Type B pancreatic cell (in vitro differentiated cells): ENCODE measurements around the gene NELL1. TPM values are rescaled to one million over a fixed set of nuclear protein-coding genes. Genes with fewer than 3 reads are reported as not detected.

Source experiments
- DNase-seq: peaks from one replicate; pipeline ENCODE4 v3.0.0; 2021; ENCODE audit warnings: mixed read lengths; ENCODE audit not compliant: unreplicated experiment; ENCODE audit errors: extremely low spot score
- H3K27ac Mint-ChIP-seq: 2 replicates; pipeline ENCODE4 v1.8.0; 2021; ENCODE audit warnings: mild to moderate bottlenecking, mixed read lengths
- H3K27me3 Mint-ChIP-seq: 2 replicates; pipeline ENCODE4 v1.8.0; 2021; ENCODE audit warnings: mixed read lengths
- H3K36me3 Mint-ChIP-seq: 2 replicates; pipeline ENCODE4 v1.8.0; 2021; ENCODE audit warnings: mixed read lengths
- H3K4me1 Mint-ChIP-seq: one replicate; pipeline ENCODE4 v1.8.0; 2021; ENCODE audit warnings: mixed read lengths; ENCODE audit not compliant: unreplicated experiment
- H3K4me3 Mint-ChIP-seq: 2 replicates; pipeline ENCODE4 v1.8.0; 2021; ENCODE audit warnings: mild to moderate bottlenecking, mixed read lengths
- H3K9me3 Mint-ChIP-seq: 2 replicates; pipeline ENCODE4 v1.8.0; 2021; ENCODE audit warnings: mixed read lengths
- CTCF ChIP-seq: fragments of 200-600 bp; sonication (generic); conservative IDR thresholded peaks from 2 replicates; pipeline ENCODE4 v1.5.0; 2021; ENCODE audit warnings: antibody characterized with exemption, mild to moderate bottlenecking
- total RNA-seq: library from RNA; stranded (reverse); gene quantifications from 2 replicates; pipeline ENCODE4 v1.2.1, GENCODE V29; 2021; ENCODE audit warnings: low replicate concordance

The NELL1 gene
- total RNA-seq, 1 donor from 2014 or later = 16.9 TPM

DNA sequence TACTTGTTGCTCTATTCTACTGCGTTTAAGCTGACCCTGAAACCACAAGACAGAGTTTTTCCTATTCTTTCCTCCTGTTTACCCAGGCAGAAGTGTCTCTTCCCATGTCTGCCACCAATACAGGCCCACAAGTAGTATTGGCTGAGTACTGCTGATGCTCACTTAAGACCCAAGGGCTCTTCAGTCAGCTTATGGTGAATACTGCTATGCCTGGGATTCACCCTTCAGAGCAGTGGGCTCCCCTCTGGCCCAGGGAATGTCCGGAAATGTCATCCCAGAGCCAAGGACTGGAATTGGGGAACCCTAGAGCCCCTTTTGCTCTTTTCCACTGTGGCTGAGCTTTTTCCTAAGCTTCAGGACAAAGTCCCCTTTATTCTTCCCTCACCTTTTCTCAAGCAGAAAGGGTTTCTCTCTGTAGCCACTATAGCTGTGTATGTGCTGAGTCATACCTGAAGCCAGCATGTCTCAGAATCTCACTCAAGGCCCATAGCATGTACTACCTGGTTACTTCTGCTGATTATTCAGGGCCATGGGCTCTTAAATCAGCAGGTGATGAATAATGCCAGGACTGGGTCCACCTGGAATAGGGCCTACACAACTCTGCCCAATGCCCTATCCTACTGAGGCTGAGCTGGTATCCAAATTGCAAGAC is 777.7 kb downstream of the NELL1 start:
- DNase-seq = no peak
- H3K9me3 Mint-ChIP-seq = no peaks in the 10 kb centered on the region
- H3K4me3 Mint-ChIP-seq = no peak overlapping the region
- TF ChIP-seq CTCF = no peak
- no peaks in the 10 kb centered on the region for H3K4me1 Mint-ChIP-seq
- H3K27ac Mint-ChIP-seq = no peak overlapping the region
- H3K27me3 Mint-ChIP-seq = no peaks in the 10 kb centered on the region
- H3K36me3 Mint-ChIP-seq = no peaks in the 10 kb centered on the region

GRCh38 chr11:21447871-21448270 is 778.5 kb downstream of the NELL1 start:
- no peak for DNase-seq
- TF ChIP-seq CTCF = no peak
- Mint-ChIP-seq H3K4me3 (no peak overlapping the region), H3K4me1 (no peaks in the 10 kb centered on the region), H3K36me3 (no peaks in the 10 kb centered on the region), H3K27me3 (no peaks in the 10 kb centered on the region), H3K9me3 (no peaks in the 10 kb centered on the region), H3K27ac (no peak overlapping the region)

- Mint-ChIP-seq H3K27me3 (no peaks in the 10 kb centered on the region), H3K9me3 (no peaks in the 10 kb centered on the region), H3K27ac (no peak overlapping the region), H3K4me3 (no peak overlapping the region), H3K36me3 (no peaks in the 10 kb centered on the region), H3K4me1 (no peaks in the 10 kb centered on the region)
- no peak for DNase-seq
- TF ChIP-seq CTCF = no peak
These were observed 786.8 kb downstream of the NELL1 start for GRCh38 chr11:21456186-21456585.

DNA sequence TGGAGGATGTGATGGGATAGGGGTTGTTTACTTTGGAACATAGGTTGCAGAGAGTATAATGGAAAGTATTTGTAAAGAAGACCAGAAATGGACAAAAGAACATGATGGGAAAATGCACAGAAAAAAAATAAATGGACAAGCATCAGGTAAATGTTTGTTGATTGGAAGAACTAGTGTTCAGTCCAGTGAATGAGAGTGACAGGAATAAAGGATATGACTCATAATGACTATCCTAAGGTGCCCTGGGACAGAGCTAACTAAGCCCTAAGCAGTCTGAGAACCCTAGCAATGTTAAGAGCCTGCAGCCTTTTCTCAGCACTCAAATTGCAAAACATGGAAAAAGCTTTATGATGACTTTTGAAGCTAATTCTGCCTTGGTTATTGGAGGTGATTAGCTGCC is 790.7 kb downstream of the NELL1 start:
- H3K27me3 Mint-ChIP-seq = no peaks in the 10 kb centered on the region
- no peaks in the 10 kb centered on the region for H3K36me3 Mint-ChIP-seq
- H3K27ac Mint-ChIP-seq = no peak overlapping the region
- no peak for DNase-seq
- no peak for TF ChIP-seq CTCF
- no peaks in the 10 kb centered on the region for H3K4me1 Mint-ChIP-seq
- no peaks in the 10 kb centered on the region for H3K9me3 Mint-ChIP-seq
- no peak overlapping the region for H3K4me3 Mint-ChIP-seq

- no peak for TF ChIP-seq CTCF
- DNase-seq = no peak
- Mint-ChIP-seq H3K27ac (no peak overlapping the region), H3K36me3 (no peaks in the 10 kb centered on the region), H3K9me3 (no peaks in the 10 kb centered on the region), H3K27me3 (no peaks in the 10 kb centered on the region), H3K4me1 (no peaks in the 10 kb centered on the region), H3K4me3 (no peak overlapping the region)
These were observed 792.3 kb downstream of the NELL1 start for GRCh38 chr11:21461701-21462100.
